ENCODE measurements around the gene GAMT.

GAMT gene

GRCh38 chr19:1401889-1402217 lies 511 bp upstream of the GAMT start:
- DNase-seq (ENCODE audit: low spot score): no peak
- POLR2A ChIA-PET (ENCODE audit: low non-redundant PET): no interaction called here
- TF ChIP-seq CTCF (conservative IDR thresholded peaks at IDR 0.05; ENCODE audit: low read depth): no peak
- H3K27ac ChIP-seq: peak overlapping the region; percentile 81
- CTCF ChIA-PET: no interaction called here

- H3K27ac ChIP-seq: peak overlapping the region; percentile 81
- ChIA-PET CTCF (no interaction called here), POLR2A (ENCODE audit: low non-redundant PET) (no interaction called here)
- DNase-seq (ENCODE audit: low spot score): no peak
- TF ChIP-seq CTCF (conservative IDR thresholded peaks at IDR 0.05; ENCODE audit: low read depth): no peak
Measured at GRCh38 chr19:1400281-1401137, 833 bp downstream of the GAMT start.

GRCh38 chr19:1399745-1400144 lies 1.6 kb downstream of the GAMT start:
- ChIA-PET POLR2A (ENCODE audit: low non-redundant PET) (no interaction called here), CTCF (no interaction called here)
- no peak overlapping the region for H3K27ac ChIP-seq
- no peak for DNase-seq (ENCODE audit: low spot score)
- TF ChIP-seq CTCF (conservative IDR thresholded peaks at IDR 0.05; ENCODE audit: low read depth): no peak

GRCh38 chr19:1399079-1399478 lies 2.3 kb downstream of the GAMT start:
- no peak for DNase-seq (ENCODE audit: low spot score)
- ChIA-PET CTCF (interaction anchor here (0.6 kb wide), 1 partner anchor 13 kb away, joined by 3 read pairs; no protein-coding TSS in a partner anchor), POLR2A (ENCODE audit: low non-redundant PET) (no interaction called here)
- H3K27ac ChIP-seq: no peak overlapping the region
- no peak for TF ChIP-seq CTCF (conservative IDR thresholded peaks at IDR 0.05; ENCODE audit: low read depth)

- CTCF ChIA-PET: interaction anchor here (0.6 kb wide), 1 partner anchor 274 kb away, joined by 3 read pairs; no protein-coding TSS in a partner anchor
- TF ChIP-seq CTCF (conservative IDR thresholded peaks at IDR 0.05; ENCODE audit: low read depth): no peak
- no peak for DNase-seq (ENCODE audit: low spot score)
- peak overlapping the region; percentile 78 for H3K27ac ChIP-seq
- POLR2A ChIA-PET (ENCODE audit: low non-redundant PET): no interaction called here
Measured at GRCh38 chr19:1397838-1398237, 3.5 kb downstream of the GAMT start.

- ChIA-PET POLR2A (ENCODE audit: low non-redundant PET) (no interaction called here), CTCF (no interaction called here)
- TF ChIP-seq CTCF (conservative IDR thresholded peaks at IDR 0.05; ENCODE audit: low read depth): no peak
- no peak for DNase-seq (ENCODE audit: low spot score)
- H3K27ac ChIP-seq: peak overlapping the region; percentile 78
Measured at GRCh38 chr19:1396768-1397679, 4.3 kb downstream of the GAMT start.
